HG02981 (cell line): ENCODE results near the gene CDK14.

Experiments used
- ATAC-seq: cut with Tn5 transposase; IDR thresholded peaks from one replicate; pipeline ENCODE4 v1.9.1; 2021; ENCODE audit warnings: mild to moderate bottlenecking, moderate library complexity; ENCODE audit not compliant: unreplicated experiment

The CDK14 gene

GRCh38 chr7:91180746-91181145 is 584.6 kb downstream of the CDK14 start:
- ATAC-seq = no peak

- no peak for ATAC-seq
These were observed 585.8 kb downstream of the CDK14 start for GRCh38 chr7:91181949-91182348.

DNA sequence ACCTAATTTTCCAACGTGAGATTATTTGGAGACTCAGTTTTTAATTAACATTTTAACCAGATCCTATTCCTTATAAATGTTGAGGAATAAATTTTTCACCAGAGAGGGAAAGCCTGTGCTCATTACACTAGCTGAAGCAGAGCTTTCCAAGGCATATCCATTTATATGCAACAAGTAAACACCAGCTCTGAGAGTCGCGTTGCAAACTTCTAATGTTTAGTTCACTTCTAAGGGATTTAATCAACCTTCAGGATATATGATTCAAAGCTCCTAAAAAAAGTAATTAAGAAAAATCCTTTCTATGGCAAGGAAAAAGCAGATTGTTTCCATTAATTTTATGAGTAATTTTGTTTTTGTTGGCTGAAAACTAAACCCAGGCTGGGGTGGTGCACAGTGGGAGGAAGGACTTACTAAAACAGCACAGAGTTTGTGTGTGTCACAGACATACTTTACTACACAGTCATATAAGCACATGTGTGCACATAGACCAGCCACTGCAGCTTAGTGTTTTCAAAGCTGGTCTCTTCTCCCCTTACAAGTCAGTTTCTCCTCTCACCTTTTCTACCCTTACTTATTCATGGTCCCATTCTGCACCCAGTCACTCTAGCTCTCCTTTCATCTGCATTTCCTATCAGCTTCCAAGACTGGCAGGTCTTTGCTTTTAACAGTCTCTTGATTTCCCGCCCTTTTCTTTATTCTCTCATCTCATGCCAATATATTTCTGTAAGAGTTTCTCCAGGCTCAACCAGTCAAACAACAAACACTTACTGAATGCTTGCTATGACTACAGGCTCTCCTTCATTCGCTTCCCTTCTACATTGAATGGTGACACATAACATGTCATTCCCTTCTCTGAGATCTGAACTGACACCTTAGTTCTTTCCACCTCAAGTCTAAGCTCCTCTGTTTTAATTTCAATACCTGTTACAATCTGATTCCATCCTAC is 587.0 kb downstream of the CDK14 start:
- ATAC-seq = no peak

DNA sequence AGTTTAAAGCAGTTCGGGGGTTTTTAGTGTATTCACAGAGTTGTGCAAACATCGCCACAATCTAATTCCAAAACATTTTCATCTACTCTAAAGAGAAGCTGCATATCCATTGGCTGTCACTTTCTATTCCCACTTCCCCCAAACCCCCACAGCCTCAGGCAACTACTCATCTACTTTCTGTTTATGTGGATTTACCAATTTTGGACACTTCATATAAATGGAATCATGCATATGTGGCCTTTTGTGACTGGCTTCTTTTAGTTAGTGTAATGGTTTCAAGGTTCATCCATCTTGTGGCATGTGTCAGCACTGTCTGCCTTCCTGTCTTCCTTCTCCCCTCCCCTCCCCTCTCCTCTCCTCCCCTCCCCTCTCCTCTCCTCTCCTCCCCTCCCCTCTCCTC is 589.6 kb downstream of the CDK14 start:
- ATAC-seq = no peak

- ATAC-seq = no peak
These were observed 590.9 kb downstream of the CDK14 start for GRCh38 chr7:91187061-91187460.

GRCh38 chr7:91191771-91192170 is 595.6 kb downstream of the CDK14 start:
- no peak for ATAC-seq

- no peak for ATAC-seq
These were observed 597.0 kb downstream of the CDK14 start for GRCh38 chr7:91193141-91193540.

DNA sequence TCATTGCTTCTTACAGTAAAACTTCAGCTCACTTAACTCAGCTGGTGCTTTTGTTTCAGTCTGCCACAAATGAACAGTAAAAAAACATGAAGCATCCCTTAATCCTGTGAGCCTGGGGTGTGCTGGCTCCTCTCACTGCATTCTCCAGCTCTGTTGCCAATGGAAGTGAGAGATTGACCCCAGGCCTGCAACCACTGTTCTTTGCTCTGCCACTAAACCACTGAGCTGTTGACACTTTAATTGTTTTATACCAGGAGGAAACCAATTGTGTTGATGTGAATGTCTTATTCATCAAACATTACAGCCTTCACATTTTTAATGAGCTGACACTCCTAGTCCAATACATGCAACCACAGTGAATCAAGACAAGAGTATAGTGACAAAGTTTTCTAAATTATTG is 598.7 kb downstream of the CDK14 start:
- ATAC-seq = no peak

DNA sequence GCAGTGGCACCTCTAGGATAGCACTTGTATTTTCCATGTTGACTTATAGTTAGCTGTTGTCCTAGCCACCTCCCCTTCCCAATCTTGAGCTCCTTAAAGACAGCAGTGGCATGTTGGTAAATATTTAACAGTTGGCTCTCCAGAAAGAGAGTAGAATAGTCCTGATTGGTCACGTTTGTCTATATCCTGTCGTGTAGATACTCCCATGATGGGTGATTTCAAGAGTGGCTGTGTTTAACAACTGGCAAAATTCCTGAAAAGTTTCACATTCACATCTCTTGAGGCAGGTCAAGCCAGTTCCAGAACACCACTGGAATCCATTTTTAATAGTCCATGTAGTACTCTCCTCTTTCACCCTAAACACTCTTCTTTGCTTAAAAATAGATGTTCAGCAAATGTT is 599.9 kb downstream of the CDK14 start:
- ATAC-seq = no peak

GRCh38 chr7:91198371-91198770 is 602.2 kb downstream of the CDK14 start:
- no peak for ATAC-seq

GRCh38 chr7:91199601-91200000 is 603.5 kb downstream of the CDK14 start:
- ATAC-seq = no peak

GRCh38 chr7:91201442-91202113 is 605.5 kb downstream of the CDK14 start:
- ATAC-seq = no peak

DNA sequence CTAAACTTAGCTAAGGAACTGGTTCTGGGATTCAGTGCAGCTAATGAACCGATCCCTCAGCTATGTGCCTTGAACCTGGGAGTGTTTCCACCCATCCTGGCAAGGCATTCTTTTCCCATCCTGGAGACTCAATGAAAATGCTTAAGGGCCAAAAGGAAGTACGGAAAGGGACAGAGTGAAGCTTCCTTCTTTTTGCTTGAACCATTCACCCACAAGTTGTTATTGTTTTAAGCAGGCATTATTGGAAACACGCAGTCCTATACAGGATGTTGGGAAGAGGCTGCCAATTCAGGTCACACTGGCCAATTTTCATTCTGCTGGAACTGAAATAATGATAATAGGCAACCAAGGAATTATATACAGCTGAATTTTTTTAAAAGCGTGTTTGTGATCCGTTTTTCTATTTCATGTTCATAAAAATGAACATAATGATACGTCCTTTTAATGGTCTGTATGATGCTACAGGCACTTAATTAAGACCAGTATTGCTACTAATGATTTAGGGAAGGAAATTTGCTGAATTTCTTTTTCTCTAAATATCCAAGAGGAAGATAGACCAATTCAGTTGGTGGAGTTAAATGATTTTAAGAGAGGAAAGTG is 610.3 kb downstream of the CDK14 start:
- no peak for ATAC-seq

DNA sequence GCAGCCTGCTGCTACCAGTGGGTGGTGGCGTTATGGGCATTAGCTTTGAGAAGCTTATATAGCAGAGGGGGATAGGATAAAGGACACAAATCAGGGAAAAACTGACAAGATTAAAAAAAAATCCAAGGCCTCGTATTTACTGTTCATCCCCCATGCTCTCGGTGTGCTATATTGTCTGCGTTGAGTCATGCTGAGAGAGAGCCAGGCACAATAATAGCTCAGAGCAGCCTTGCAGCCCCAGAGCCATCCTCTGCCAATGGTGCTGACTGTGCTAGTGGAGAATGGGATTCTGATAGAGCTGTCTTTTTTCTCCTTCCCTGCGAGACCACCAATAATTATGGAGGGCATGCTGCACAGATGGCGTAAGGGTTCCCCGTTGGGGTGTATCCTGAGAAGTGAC is 616.5 kb downstream of the CDK14 start:
- no peak for ATAC-seq

- ATAC-seq = no peak
These were observed 630.3 kb downstream of the CDK14 start for GRCh38 chr7:91226411-91226810.

- no peak for ATAC-seq
These were observed 632.2 kb downstream of the CDK14 start for GRCh38 chr7:91228327-91228726.

DNA sequence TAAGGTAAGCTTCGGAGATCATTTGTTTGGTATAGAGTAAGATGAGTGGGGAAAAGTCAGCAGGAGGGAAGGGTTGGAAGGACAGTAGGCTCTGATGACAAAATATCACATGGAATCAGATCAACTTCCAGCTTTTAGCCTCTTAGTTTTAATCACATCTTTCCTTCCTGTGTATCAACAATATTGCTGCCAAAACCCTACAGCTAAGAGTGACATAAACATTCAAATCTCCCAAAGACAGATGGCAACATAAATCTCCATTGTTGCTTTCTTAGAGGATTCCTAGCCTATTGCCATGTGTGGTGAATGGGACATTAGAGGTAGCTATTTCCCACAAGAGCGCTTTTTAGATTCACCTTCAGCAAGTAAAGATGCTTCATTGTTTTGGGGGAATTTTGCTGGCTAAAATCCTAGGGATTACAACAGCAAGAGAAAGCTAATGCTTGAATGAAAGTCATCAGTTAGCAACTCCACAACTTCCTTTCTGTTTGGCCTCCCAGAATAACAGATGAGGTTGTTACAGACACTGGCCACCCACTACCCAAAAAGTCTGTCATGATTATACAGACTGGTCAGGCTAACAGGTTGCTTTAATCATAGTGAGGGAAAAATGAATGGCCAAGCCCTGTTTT is 632.9 kb downstream of the CDK14 start:
- no peak for ATAC-seq

- no peak for ATAC-seq
These were observed 634.0 kb downstream of the CDK14 start for GRCh38 chr7:91230100-91230499.

- ATAC-seq = no peak
These were observed 634.4 kb downstream of the CDK14 start for GRCh38 chr7:91230503-91230902.

GRCh38 chr7:91233212-91233611 is 637.1 kb downstream of the CDK14 start:
- no peak for ATAC-seq

GRCh38 chr7:91235211-91235832 is 639.2 kb downstream of the CDK14 start:
- ATAC-seq = no peak
